Anterior cingulate cortex (tissue), 58 donors: Measurements from ENCODE around the gene PTAFR.

Experiments
- DNase-seq, 58 donors: peaks; one replicate each; lab custom pipeline; 2025; lab: John Stamatoyannopoulos, UW

Gene PTAFR

DNA sequence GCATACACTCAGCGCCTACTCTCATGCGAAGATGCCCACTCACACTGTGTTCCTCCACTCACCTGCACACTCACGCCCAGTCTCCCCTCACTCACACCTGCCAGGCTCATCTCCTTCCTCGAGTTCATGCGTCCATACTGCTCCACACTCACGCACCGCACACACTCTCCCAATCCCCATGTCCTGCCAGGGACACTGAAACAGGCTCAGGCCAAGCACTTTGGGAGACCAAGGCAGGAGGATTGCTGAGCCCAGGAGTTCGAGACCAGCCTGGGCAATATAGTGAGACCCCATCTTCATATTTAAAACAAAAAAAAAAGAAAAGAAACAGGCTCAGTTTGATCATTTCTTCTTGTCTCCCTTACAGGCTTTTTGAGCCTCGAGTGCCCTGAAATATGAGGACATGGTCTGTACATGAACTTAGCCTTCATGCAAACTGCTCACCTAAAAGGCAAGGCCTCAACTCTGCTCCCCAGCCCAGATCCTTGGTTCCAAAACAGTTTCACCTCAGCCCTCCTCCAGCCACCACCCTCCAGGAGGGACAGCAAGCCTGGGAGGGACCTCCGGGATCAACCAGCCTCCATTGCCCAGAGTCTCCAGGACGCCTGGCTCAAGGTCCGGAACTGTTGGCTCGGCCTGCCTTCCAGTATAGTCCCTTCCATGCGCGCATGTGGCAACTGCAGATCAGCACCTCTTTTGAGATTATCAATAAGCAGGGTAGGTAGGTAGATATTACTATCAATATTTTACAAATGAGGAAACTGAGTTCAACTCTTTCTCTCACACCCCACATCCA lies 2.4 kb upstream of the PTAFR start:
- DNase-seq = no peak

DNA sequence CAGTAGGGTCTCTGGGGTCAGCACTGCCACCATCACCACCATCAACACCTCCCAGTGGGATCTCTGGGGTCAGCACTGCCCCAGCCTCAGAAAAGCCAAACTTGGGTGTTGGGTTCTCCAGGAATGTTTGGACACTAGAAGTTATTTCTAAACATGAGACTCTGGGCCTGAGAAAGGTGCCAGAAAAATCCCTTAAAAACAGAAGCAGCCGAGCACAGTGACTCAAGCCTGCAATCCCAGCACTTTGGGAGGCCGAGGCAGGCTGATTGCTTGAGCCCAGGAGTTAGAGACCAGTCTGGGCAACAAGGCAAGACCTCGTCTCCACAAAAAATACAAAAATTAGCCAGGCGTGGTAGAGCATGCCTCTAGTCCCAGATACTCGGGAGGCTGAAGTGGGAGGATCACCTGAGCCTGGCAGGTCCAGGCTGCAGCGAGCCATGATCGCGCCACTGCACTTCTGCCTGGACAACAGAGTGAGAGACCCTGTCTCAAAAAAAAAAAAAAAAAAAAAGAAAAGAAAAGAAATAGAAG lies 470 bp downstream of the PTAFR start:
- DNase-seq = no peak

- no peak for DNase-seq
Measured at GRCh38 chr1:28173980-28174297, 2.6 kb downstream of the PTAFR start.

- DNase-seq = peak in 40 of 58 donors; percentile 4 to 73 (median 37)
Measured at GRCh38 chr1:28173151-28173979, 3.1 kb downstream of the PTAFR start.

- peak in 15 of 58 donors; percentile 4 to 43 (median 20) for DNase-seq
Measured at GRCh38 chr1:28172713-28173150, 3.8 kb downstream of the PTAFR start.

DNA sequence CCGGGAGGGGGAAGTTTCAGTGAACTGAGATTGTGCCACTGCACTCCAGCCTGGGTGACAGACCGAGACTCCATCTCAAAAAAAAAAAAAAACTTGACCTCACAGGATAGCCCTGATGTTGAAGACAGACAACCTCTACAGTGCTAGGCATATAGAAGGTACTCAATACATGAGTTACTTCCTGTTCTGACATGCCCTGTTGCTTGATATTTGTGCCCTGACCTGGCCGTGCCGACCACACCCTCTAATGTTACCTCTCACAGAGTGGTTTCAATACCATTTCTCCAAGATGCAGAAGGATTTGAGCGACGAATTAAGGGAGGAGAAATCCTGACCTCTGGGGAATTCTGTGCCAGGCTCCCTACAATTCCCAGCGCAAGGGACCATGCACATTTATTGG lies 5.2 kb downstream of the PTAFR start:
- no peak for DNase-seq

DNA sequence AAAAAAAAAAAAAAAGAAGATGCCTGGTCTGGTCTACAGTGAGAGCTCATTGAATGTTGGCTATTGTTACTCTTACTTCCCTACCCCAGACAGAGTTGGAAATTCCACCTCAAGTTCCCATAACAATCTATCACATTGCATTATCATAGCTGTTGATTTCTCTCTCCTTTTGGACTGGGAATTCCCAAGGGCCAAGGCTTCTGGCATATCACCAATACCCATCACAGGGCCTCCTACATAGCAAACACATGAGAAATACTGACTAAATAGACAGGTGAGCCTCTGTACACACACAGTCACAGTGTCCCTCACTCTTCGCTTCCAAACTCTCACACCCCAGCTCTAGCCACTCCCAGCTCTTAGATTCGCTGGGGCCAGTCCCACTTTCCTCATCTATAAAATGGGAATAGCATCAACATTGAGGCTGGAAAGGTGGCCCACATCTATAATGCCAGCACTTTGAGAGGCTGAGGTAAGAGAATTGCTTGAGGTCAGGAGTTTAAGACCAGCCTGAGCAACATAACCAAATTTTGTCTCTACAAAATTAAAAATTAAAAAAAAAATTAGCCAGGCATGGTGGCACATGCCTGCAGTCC lies 6.4 kb downstream of the PTAFR start:
- no peak for DNase-seq

DNA sequence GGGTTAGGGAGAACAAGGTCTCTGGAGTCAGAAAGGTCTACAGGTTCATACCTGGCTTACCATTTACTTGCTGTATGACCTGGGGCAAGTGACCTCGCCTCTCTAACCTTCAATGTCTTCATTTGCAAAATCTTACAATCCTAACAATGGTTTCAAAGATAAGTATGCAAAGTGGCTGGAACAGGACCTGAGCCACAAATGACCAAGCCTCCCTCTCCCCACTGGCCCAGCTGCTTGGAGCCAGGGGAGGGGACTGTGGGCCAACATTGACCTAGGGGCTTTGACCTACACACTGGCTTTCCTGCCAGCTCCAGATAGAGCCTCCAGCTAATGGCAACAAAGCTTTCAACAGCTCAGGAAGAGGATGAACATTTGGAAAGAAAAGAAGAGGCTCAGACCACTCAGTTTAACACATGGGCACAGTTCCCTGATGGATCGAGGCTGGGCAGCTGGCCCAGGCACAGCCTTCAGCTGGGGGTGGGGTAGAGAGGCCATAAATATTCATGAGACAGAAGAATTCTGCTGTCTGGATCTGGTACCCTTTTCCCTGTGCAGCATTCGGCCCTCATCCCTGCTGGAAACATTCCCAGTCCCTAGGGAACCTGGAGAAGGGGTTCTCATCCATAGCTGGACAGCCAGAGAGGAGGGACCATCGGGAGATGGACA lies 12.9 kb downstream of the PTAFR start:
- DNase-seq = peak in 55 of 58 donors; percentile 12 to 81 (median 60)

DNA sequence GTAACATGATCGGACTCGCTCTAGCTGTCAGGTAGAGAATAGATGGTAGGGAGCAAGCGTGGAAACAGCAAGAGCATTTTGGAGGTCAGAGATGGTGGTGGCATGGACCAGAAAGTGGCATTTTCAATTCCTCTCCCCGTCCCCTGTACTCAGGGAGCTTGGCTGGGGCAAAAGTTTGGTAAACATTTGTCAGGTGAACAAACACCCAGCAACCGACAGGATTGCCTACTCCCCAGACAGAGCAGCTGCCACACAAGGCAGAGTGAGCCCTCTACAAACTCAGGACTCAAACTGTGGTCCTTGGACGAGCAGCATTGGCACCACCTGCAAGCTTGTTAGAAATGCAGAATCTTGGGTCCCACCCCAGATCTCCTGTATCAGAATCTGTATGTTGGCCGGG lies 14.3 kb downstream of the PTAFR start:
- no peak for DNase-seq

DNA sequence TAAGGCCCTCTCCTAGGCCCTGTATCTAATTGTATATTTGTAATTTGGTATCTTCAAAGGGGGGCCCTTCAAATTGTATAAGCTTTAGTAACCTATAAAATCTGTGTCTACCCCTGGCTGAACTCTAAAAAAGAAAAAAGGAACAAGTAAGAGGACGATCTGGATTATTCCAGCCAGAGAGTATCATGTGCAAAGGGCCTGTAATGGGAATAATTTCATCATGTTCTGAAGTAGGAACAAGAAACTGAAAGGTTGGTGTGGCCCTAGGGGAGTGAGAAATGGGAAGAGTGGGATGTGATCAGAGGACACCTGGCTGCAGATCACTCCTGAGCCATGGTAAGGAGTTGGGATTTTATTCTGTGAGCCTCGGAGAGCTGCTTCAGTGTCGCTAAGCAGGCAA lies 14.7 kb downstream of the PTAFR start:
- no peak for DNase-seq

DNA sequence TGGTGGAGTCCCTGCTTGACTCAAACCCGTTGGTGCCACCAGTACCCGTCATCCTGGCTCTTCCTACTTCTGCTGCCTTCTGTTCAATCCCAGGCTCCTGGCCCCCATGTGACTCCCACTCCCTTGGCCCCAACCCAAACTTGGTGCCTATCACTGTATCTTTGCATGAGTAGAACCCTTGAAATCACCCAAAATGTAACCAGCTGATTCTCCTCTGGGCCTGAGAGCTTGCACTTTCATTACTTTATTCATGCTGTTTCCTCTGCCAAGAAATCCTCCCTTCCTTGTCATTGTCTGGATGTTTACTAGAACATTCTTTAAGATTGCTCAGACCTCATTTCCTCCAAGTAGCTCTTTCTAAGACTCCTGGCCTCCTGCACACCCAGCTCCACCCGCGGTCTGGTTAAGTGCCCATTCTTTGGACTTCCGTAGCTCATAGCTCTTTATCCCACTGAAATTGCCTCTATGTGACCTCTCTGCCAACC lies 15.7 kb downstream of the PTAFR start:
- DNase-seq = peak in 1 of 58 donors; percentile 8

DNA sequence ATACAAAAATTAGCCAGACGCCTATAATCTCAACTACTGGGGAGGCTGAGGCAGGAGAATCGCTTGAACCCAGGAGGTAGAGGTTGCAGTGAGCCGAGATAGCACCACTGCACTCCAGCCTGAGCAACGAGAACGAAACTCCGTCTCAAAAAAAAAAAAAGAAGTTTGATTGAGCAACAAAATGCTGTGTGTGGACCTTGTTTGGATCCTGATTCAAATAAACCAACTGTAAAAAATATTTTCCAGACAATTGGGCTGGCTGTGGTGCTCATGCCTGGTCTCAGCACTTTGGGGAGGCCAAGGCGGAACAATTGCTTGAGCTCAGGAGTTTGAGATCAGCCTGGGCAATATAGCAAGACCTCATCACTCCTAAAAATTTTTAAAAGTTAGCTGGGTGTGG lies 16.8 kb downstream of the PTAFR start:
- no peak for DNase-seq

- DNase-seq = no peak
Measured at GRCh38 chr1:28159243-28159642, 17.2 kb downstream of the PTAFR start.

GRCh38 chr1:28157894-28158293 lies 18.6 kb downstream of the PTAFR start:
- no peak for DNase-seq

DNA sequence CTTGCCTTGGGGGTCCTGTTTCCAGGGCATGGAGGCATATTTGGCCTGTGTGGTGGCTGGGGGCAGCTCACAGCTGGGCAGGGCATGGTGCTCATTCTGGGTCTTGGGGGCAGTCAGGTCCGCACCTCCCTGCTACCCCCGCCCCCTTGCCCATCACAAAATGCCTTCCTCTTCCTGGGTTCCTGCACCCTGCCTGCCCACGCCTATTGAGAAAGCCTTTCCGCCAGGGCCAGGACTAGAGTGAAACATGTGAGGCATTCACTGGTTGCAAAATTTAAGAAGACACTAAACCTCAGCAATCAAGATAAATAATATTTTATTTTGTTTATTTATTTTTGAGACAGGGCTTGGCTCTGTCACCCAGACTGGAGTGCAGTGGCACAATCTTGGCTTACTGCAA lies 19.7 kb downstream of the PTAFR start:
- DNase-seq = peak in 1 of 58 donors; percentile 6

- DNase-seq = no peak
Measured at GRCh38 chr1:28155628-28156027, 20.9 kb downstream of the PTAFR start.

GRCh38 chr1:28154078-28154594 lies 22.4 kb downstream of the PTAFR start:
- DNase-seq = no peak

DNA sequence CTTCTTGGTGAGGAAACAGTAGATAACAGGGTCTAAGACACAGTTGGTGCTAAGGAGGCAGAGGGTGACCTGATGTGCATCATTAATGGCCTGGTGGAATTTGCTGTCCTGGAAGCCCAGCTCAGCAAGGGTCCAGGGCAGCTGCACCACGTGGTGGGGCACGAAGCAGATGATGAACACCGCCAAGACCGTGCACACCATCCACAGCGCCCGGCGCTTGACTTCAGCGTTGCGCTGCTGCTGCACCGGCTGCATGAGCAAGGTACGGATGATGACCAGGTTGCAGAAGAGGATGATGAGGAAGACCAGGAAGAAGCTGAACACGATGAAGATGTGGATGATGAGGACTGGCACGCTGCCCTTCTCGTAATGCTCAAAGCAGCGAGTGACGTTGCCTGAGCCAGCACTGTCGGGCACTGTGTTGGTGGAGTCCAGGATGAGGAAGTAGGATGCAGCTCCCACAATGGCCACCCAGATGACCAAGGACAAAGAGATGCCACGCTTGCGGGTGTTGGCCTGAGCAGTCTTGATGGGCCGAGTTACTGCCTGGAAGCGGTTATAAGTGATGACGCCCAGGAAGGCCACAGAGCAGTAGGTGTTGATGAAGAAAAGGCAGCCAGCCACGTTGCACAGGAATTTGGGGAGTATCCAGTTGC lies 26.2 kb downstream of the PTAFR start:
- no peak for DNase-seq

- no peak for DNase-seq
Measured at GRCh38 chr1:28148880-28149195, 27.7 kb downstream of the PTAFR start.
